Gastrocnemius medialis (tissue), 4 donors: Measurements from ENCODE around the gene CRACDL. TPM values are rescaled to one million over a fixed set of nuclear protein-coding genes. Genes with fewer than 3 reads are reported as not detected.

Source experiments
- ATAC-seq, 2 donors: fragments of 150-250 bp; one replicate each; pipeline ENCODE4 v1.9.1; 2016
- DNase-seq, 2 donors: peaks; one replicate each; pipeline ENCODE4 v3.0.0-alpha.2; 2019
- H3K27ac ChIP-seq, 4 donors: fragments of 200-600 bp; sonication (generic); 1 replicate in 1 of 4; 2 replicates in 3 of 4; pipeline ENCODE4 v1.5.1; 2016 to 2018; ENCODE audit warnings: mild to moderate bottlenecking in 2 of 4, moderate library complexity in 1 of 4
- H3K27me3 ChIP-seq, 3 donors: fragments of 200-600 bp; sonication (generic) in 2 of 3; 1 replicate in 1 of 3; 2 replicates in 2 of 3; pipeline versions ENCODE4 v1.5.1 to v1.6.0; 2016 to 2019; ENCODE audit warnings: mild to moderate bottlenecking in 1 of 3, moderate library complexity in 1 of 3
- H3K36me3 ChIP-seq, 2 donors: fragments of 200-600 bp; sonication (generic) in 1 of 2; one replicate each; pipeline ENCODE4 v1.5.1; 2017 to 2018
- H3K4me1 ChIP-seq, 2 donors: fragments of 200-600 bp; sonication (generic) in 1 of 2; one replicate each; pipeline ENCODE4 v1.5.1; 2016 to 2017; ENCODE audit warnings: mild to moderate bottlenecking in 2 of 2
- H3K4me3 ChIP-seq, 4 donors: fragments of 200-600 bp; sonication (generic) in 3 of 4; 1 replicate in 1 of 4; 2 replicates in 3 of 4; pipeline ENCODE4 v1.5.1; 2016 to 2019; ENCODE audit warnings: mild to moderate bottlenecking in 2 of 4
- H3K9me3 ChIP-seq, 3 donors: fragments of 200-600 bp; sonication (generic) in 2 of 3; 1 replicate in 1 of 3; 2 replicates in 2 of 3; pipeline ENCODE4 v1.5.1; 2016 to 2019
- POLR2A ChIP-seq, 2 donors: fragments of 450-650 bp; IDR thresholded peaks; one replicate each; pipeline ENCODE4 v1.6.1; 2017; ENCODE audit warnings: antibody characterized with exemption in 2 of 2, mild to moderate bottlenecking in 2 of 2, moderate library complexity in 2 of 2
- in situ Hi-C, 4 donors: fragments of 200-750 bp; cut with MboI; loops; one replicate each; pipeline versions ENCODE4 v1.15.0 to v1.8.0; 2017; ENCODE audit warnings: low sequenced_read_pairs in 4 of 4
- intact Hi-C: fragments of 100-400 bp; cut with DNase I; formaldehyde crosslinking; loops from one replicate; pipeline ENCODE4 v1.15.1; 2023; ENCODE audit warnings: low total_unique reads
- total RNA-seq, 4 donors: library from RNA; depleted of rRNA; stranded (reverse); fragments of >200 nt; gene quantifications; one replicate each; pipeline versions ENCODE4 v1.1.0 to v1.2.3, GENCODE V29; 2016
- TF ChIP-seq, protein P1 (sequence below), 5 experiments: fragments of 450-650 bp in 3 of 5; fragments of 200-600 bp in 2 of 5; sonication (generic) in 2 of 5; IDR thresholded peaks in 4 of 5; conservative IDR thresholded peaks in 1 of 5; 1 replicate in 4 of 5; 2 replicates in 1 of 5; pipeline ENCODE4 v1.5.1; 2016 to 2019; ENCODE audit warnings: antibody characterized with exemption in 5 of 5, mild to moderate bottlenecking in 3 of 5, moderate library complexity in 3 of 5

Gene CRACDL
- total RNA-seq, 4 donors from 2014 or later = 0.71 to 18.2 (median 2.9) TPM

DNA sequence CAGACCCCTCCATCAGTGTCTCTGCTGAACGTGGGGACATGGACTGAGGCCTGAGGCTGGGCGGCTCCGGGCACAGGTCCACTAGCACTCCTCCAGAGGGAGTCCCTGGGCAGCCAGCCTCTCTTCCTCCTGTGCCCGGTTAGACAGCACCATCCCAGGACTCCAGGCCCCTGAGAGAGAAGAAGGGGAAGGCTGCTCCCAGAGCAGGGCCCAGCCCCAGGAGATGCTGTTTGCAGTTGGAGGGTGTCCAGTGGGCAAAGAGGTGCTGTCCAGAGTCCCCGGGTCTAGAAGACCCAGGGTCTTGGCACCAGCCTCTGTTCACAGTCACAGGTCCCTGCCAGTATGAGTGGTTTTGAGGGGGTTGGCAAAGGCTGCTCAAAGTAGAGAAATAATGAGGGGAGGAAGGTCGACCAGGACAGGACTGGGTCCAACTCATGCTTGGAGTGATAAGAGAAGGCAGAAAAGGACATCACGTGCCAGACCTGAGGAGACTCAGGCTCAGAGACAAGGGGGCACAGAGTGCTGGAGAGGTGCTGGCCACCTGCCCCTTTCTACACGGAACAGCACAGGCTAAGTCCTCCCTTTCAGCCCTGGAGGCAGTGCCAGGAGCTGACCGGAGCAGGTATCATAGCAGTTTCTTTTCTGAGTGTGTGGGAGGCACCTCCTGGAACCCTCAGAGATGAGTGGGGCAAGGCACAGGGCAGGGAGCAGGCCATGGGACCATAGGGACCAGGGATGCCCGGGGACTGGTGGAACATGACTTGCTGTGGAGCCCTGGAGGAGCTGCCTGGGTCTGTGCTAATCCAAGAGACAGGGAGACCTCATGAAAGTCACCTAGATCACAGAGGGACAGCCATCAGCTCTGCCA lies 21.1 kb downstream of the CRACDL start:
- no peak for DNase-seq
- in situ Hi-C loops (no loop called here), intact Hi-C loops (no loop called here)
- no peaks in the 10 kb centered on the region for H3K27me3 ChIP-seq
- no peaks in the 10 kb centered on the region for H3K9me3 ChIP-seq
- peaks cover under 1 to 1% of the 10 kb centered on the region in 2 donors for H3K4me1 ChIP-seq
- no peak overlapping the region for H3K4me3 ChIP-seq
- ATAC-seq = no peak
- H3K36me3 ChIP-seq = no peaks in the 10 kb centered on the region
- no peak for TF ChIP-seq POLR2A (IDR thresholded peaks at IDR 0.05)
- TF ChIP-seq, protein P1, sequence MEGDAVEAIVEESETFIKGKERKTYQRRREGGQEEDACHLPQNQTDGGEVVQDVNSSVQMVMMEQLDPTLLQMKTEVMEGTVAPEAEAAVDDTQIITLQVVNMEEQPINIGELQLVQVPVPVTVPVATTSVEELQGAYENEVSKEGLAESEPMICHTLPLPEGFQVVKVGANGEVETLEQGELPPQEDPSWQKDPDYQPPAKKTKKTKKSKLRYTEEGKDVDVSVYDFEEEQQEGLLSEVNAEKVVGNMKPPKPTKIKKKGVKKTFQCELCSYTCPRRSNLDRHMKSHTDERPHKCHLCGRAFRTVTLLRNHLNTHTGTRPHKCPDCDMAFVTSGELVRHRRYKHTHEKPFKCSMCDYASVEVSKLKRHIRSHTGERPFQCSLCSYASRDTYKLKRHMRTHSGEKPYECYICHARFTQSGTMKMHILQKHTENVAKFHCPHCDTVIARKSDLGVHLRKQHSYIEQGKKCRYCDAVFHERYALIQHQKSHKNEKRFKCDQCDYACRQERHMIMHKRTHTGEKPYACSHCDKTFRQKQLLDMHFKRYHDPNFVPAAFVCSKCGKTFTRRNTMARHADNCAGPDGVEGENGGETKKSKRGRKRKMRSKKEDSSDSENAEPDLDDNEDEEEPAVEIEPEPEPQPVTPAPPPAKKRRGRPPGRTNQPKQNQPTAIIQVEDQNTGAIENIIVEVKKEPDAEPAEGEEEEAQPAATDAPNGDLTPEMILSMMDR (IDR thresholded peaks at IDR 0.05 in 4 of 5, conservative IDR thresholded peaks at IDR 0.05 in 1 of 5) = no peak
- no peak overlapping the region for H3K27ac ChIP-seq

- Histone ChIP-seq H3K36me3 (no peaks in the 10 kb centered on the region), H3K27ac (no peak overlapping the region), H3K9me3 (no peaks in the 10 kb centered on the region), H3K4me3 (no peak overlapping the region), H3K4me1 (peaks cover 8 to 10% of the 10 kb centered on the region in 2 donors), H3K27me3 (no peaks in the 10 kb centered on the region)
- ATAC-seq (no peak), DNase-seq (no peak)
- in situ Hi-C loops (no loop called here), intact Hi-C loops (no loop called here)
- TF ChIP-seq, protein P1 (IDR thresholded peaks at IDR 0.05 in 4 of 5, conservative IDR thresholded peaks at IDR 0.05 in 1 of 5) = no peak
- no peak for TF ChIP-seq POLR2A (IDR thresholded peaks at IDR 0.05)
Observed at GRCh38 chr2:98913916-98914712, 21.9 kb downstream of the CRACDL start.

- DNase-seq = no peak
- intact Hi-C loops = no loop called here
- H3K27me3 ChIP-seq = no peaks in the 10 kb centered on the region
- no peak overlapping the region for H3K4me3 ChIP-seq
- TF ChIP-seq POLR2A (IDR thresholded peaks at IDR 0.05) = no peak
- TF ChIP-seq, protein P1 (IDR thresholded peaks at IDR 0.05 in 4 of 5, conservative IDR thresholded peaks at IDR 0.05 in 1 of 5) = no peak
- no peaks in the 10 kb centered on the region for H3K9me3 ChIP-seq
- no peaks in the 10 kb centered on the region for H3K36me3 ChIP-seq
- in situ Hi-C loops = no loop called here
- H3K27ac ChIP-seq = no peak overlapping the region
- ATAC-seq = no peak
- H3K4me1 ChIP-seq = peaks cover 13 to 18% of the 10 kb centered on the region in 2 donors
Observed at GRCh38 chr2:98912957-98913915, 22.8 kb downstream of the CRACDL start.

DNA sequence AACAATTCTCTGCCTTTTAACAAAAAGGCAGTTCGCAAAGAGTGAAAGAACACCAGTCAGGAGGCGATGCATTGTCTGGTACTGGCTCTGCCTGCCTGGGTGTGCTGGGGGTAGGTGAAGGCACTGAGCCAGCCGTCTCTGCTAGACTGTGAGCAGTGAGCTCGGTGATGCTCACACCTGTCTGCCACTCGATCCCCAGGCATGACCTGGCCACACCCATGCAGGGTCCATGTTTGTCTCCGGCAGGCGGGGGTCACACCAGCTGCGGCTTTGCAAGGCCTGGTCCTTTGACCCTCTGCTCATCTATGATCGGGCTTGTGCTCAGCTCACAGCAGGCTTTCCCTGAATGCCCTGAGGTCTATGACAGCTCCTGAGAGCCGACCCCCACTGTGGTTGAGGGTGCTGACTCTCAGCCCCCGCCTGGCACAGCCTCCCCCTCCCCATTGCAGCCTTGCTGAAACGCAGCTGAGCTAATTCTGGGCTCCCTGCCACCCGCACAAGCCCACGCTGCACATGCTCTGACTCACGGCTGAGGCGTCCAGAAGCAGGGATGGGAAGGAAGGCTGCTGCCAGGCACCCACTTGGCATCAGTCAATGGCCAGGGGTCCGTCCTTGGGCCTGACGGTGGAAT lies 23.7 kb downstream of the CRACDL start:
- ATAC-seq (no peak), DNase-seq (no peak)
- Histone ChIP-seq H3K36me3 (no peaks in the 10 kb centered on the region), H3K4me1 (peaks cover 13 to 19% of the 10 kb centered on the region in 2 donors), H3K27ac (no peak overlapping the region), H3K27me3 (no peaks in the 10 kb centered on the region), H3K4me3 (no peak overlapping the region), H3K9me3 (no peaks in the 10 kb centered on the region)
- in situ Hi-C loops = no loop called here
- TF ChIP-seq, protein P1 (IDR thresholded peaks at IDR 0.05 in 4 of 5, conservative IDR thresholded peaks at IDR 0.05 in 1 of 5) = no peak
- no peak for TF ChIP-seq POLR2A (IDR thresholded peaks at IDR 0.05)
- intact Hi-C loops = no loop called here
